Fibroblast of skin of left biceps (primary cell): Measurements from ENCODE around the gene TYW1B.
"Not testable (repeated sequence)": the region's sequence is repeated elsewhere in the genome, so short reads cannot be mapped to it uniquely, and the experiment has no call there.

Experiments
- DNase-seq, 2 experiments: peaks; one replicate each; pipeline ENCODE4 v3.0.0-alpha.2; 2013; ENCODE audit warnings: low read depth in 2 of 2

The TYW1B gene

GRCh38 chr7:72696643-72697042, 131.4 kb downstream of the TYW1B start:
- not testable (repeated sequence) for DNase-seq

GRCh38 chr7:72695482-72695881, 132.5 kb downstream of the TYW1B start:
- not testable (repeated sequence) for DNase-seq

- not testable (repeated sequence) for DNase-seq
Observed at GRCh38 chr7:72691442-72691841, 136.6 kb downstream of the TYW1B start.

- DNase-seq, result not testable (repeated sequence)
Observed at GRCh38 chr7:72690177-72690576, 137.8 kb downstream of the TYW1B start.

GRCh38 chr7:72689344-72689743, 138.7 kb downstream of the TYW1B start:
- DNase-seq, result not testable (repeated sequence)

GRCh38 chr7:72681211-72681610, 146.8 kb downstream of the TYW1B start:
- DNase-seq, result not testable (repeated sequence)

GRCh38 chr7:72676880-72677279, 151.1 kb downstream of the TYW1B start:
- DNase-seq, result not testable (repeated sequence)

- not testable (repeated sequence) for DNase-seq
Observed at GRCh38 chr7:72676086-72676690, 151.8 kb downstream of the TYW1B start.

GRCh38 chr7:72675686-72676085, 152.3 kb downstream of the TYW1B start:
- DNase-seq, result not testable (repeated sequence)

GRCh38 chr7:72674394-72674793, 153.6 kb downstream of the TYW1B start:
- no peak for DNase-seq

- DNase-seq, result not testable (repeated sequence)
Observed at GRCh38 chr7:72670850-72671249, 157.2 kb downstream of the TYW1B start.

GRCh38 chr7:72668435-72668834, 159.6 kb downstream of the TYW1B start:
- DNase-seq, result not testable (repeated sequence)

GRCh38 chr7:72667049-72667448, 161.0 kb downstream of the TYW1B start:
- not testable (repeated sequence) for DNase-seq

GRCh38 chr7:72648574-72648973, 179.4 kb downstream of the TYW1B start:
- DNase-seq, result not testable (repeated sequence)

GRCh38 chr7:72643708-72644107, 184.3 kb downstream of the TYW1B start:
- DNase-seq, result not testable (repeated sequence)

- DNase-seq, result not testable (repeated sequence)
Observed at GRCh38 chr7:72641485-72642248, 186.3 kb downstream of the TYW1B start.

- not testable (repeated sequence) for DNase-seq
Observed at GRCh38 chr7:72640740-72641139, 187.3 kb downstream of the TYW1B start.

GRCh38 chr7:72635273-72635908, 192.6 kb downstream of the TYW1B start:
- not testable (repeated sequence) for DNase-seq

- DNase-seq, result not testable (repeated sequence)
Observed at GRCh38 chr7:72632765-72633292, 195.2 kb downstream of the TYW1B start.

GRCh38 chr7:72628375-72628774, 199.6 kb downstream of the TYW1B start:
- DNase-seq, result not testable (repeated sequence)

GRCh38 chr7:72626428-72627011, 201.5 kb downstream of the TYW1B start:
- not testable (repeated sequence) for DNase-seq
